Ovary (tissue), 9 donors: ENCODE measurements around the gene SH3BGRL2. TPM values are rescaled to one million over a fixed set of nuclear protein-coding genes. Genes with fewer than 3 reads are reported as not detected.

Experiments used
- DNase-seq, 5 donors: peaks; one replicate each; pipeline ENCODE4 v3.0.0-alpha.2; 2019 to 2020
- H3K27ac ChIP-seq, 2 donors: fragments of 200-600 bp; one replicate each; pipeline versions ENCODE4 v1.5.1 to v1.8.0; 2019 to 2022
- H3K27me3 ChIP-seq: fragments of 200-600 bp; one replicate; pipeline ENCODE4 v1.8.0; 2022
- H3K36me3 ChIP-seq: fragments of 200-600 bp; sonication (generic); one replicate; pipeline ENCODE4 v1.5.1; 2019
- H3K4me1 ChIP-seq: one replicate; pipeline ENCODE4 v1.8.1; 2013; ENCODE audit warnings: mild to moderate bottlenecking, moderate library complexity; ENCODE audit not compliant: insufficient read depth
- H3K4me3 ChIP-seq: fragments of 200-600 bp; sonication (generic); one replicate; pipeline ENCODE4 v1.5.1; 2017
- H3K9me3 ChIP-seq, 2 donors: fragments of 200-600 bp in 1 of 2; sonication (generic) in 1 of 2; one replicate each; pipeline versions ENCODE4 v1.5.1 to v1.8.1; 2013 to 2019; ENCODE audit warnings: mild to moderate bottlenecking in 1 of 2, moderate library complexity in 1 of 2
- CTCF ChIP-seq, 3 donors: fragments of 450-650 bp in 2 of 3; fragments of 200-600 bp in 1 of 3; IDR thresholded peaks; one replicate each; pipeline versions ENCODE4 v1.5.1 to v1.8.0; 2016 to 2022; ENCODE audit warnings: antibody characterized with exemption in 3 of 3, mild to moderate bottlenecking in 1 of 3
- EP300 ChIP-seq: sonication (generic); formaldehyde crosslinking; IDR thresholded peaks from one replicate; pipeline ENCODE4 v1.6.1; 2017; ENCODE audit warnings: antibody characterized with exemption
- POLR2A ChIP-seq: fragments of 450-650 bp; IDR thresholded peaks from one replicate; pipeline ENCODE4 v1.6.1; 2017; ENCODE audit warnings: antibody characterized with exemption, mild to moderate bottlenecking, moderate library complexity
- WGBS, 3 donors: extraction: QIAGEN DNeasy Blood & Tissue Kit in 1 of 3; methylation state at CpG; one replicate each; pipeline versions ENCODE4 v1.1.5 to v1.1.7; 2013 to 2017; 5-methylcytosine and 5-hydroxymethylcytosine counted together
- intact Hi-C, 4 donors: fragments of 100-400 bp; cut with DNase I; formaldehyde crosslinking; loops; one replicate each; pipeline versions ENCODE4 v1.11.0 to v1.15.1; 2022 to 2023
- polyA plus RNA-seq, 2 donors: library from polyadenylated mRNA; stranded (reverse); fragments of 200-250 nt in 1 of 2; fragments of 350-450 nt in 1 of 2; fragmentation: Illumina TruSeq in 1 of 2; extraction: RNeasy Lipid Tissue Mini Kit (QIAGEN cat#74804) in 1 of 2; gene quantifications; one replicate each; pipeline ENCODE4 v1.2.3, GENCODE V29; 2013 to 2014
- total RNA-seq, 7 donors: library from RNA; depleted of rRNA in 2 of 7; stranded (reverse); fragments of >200 nt in 2 of 7; fragmentation: NEBNext Ultra II Directional in 3 of 7; extraction: Animal tissue kit (Norgen Biotek cat#: 25700) in 3 of 7; gene quantifications; one replicate each; pipeline versions ENCODE4 v1.1.0 to v1.2.4, GENCODE V29; 2016 to 2023
- donor health status: DM: no; HTN: no; CAD: no; lungs with moderate emphysema.
- donor health status: DM: no; HTN: no; CAD: no.
- donor health status: Bipolar disorder and iron deficiency.
- donor health status: DM: yes; HTN: yes; CAD: no.
- donor health status: DM: no; HTN: no; CAD: no.
- donor health status: DM: yes; HTN: yes; CAD: no.

Gene SH3BGRL2
- total and polyA plus RNA-seq, 9 donors = 3.8 to 19.0 (median 8.1) TPM

GRCh38 chr6:79640146-79641111 lies 9.3 kb downstream of the SH3BGRL2 start:
- 56 to 72% (median 58%) methylated on average over 4 of the region's 4 CpGs for whole genome bisulfite sequencing, 3 donors
- no peak for DNase-seq
- H3K27ac ChIP-seq = no peak overlapping the region
- no peaks in the 10 kb centered on the region for H3K36me3 ChIP-seq
- no peaks in the 10 kb centered on the region for H3K27me3 ChIP-seq
- H3K4me1 ChIP-seq = no peaks in the 10 kb centered on the region
- no peaks in the 10 kb centered on the region for H3K9me3 ChIP-seq
- intact Hi-C loops = no loop called here
- H3K4me3 ChIP-seq = no peak overlapping the region
- TF ChIP-seq POLR2A (no peak), CTCF (IDR thresholded peaks at IDR 0.05) (no peak), EP300 (no peak)

DNA sequence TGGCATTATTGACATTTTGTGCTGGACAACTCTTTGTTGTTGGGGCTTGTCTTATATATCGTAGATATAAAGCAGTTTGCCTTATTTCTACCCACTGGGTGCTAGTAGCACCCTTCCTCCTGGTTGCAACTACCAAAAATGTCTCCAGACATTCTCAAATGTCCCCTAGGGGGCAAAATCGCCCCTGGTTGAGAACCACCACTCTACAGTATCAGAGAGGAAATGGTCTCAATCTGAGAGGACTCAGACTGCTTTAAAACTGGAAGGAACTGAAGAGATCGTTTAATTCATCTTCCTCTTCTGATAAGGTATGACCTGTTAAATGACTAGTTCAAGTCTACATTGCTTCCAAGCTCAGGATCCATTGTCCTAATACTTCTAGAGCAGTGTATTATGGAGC lies 14.9 kb downstream of the SH3BGRL2 start:
- no peak for DNase-seq
- intact Hi-C loops = no loop called here
- Histone ChIP-seq H3K9me3 (no peaks in the 10 kb centered on the region), H3K36me3 (no peaks in the 10 kb centered on the region), H3K4me1 (no peaks in the 10 kb centered on the region), H3K27ac (no peak overlapping the region), H3K4me3 (no peak overlapping the region), H3K27me3 (no peaks in the 10 kb centered on the region)
- no peak for TF ChIP-seq CTCF (IDR thresholded peaks at IDR 0.05)
- no peak for TF ChIP-seq POLR2A
- no peak for TF ChIP-seq EP300
- WGBS, 3 donors = 59 to 69% (median 63%) methylated on average over 3 of the region's 3 CpGs

- Histone ChIP-seq H3K27me3 (no peaks in the 10 kb centered on the region), H3K9me3 (no peaks in the 10 kb centered on the region), H3K27ac (no peak overlapping the region), H3K36me3 (no peaks in the 10 kb centered on the region), H3K4me1 (no peaks in the 10 kb centered on the region), H3K4me3 (no peak overlapping the region)
- DNase-seq = no peak
- TF ChIP-seq POLR2A (no peak), EP300 (no peak), CTCF (IDR thresholded peaks at IDR 0.05) (no peak)
- intact Hi-C loops = no loop called here
Observed at GRCh38 chr6:79646561-79646960, 15.4 kb downstream of the SH3BGRL2 start.

- TF ChIP-seq CTCF (IDR thresholded peaks at IDR 0.05) = no peak
- TF ChIP-seq POLR2A = no peak
- TF ChIP-seq EP300 = no peak
- H3K36me3 ChIP-seq = no peaks in the 10 kb centered on the region
- no peaks in the 10 kb centered on the region for H3K9me3 ChIP-seq
- H3K4me3 ChIP-seq = no peak overlapping the region
- intact Hi-C loops = no loop called here
- H3K27ac ChIP-seq = no peak overlapping the region
- H3K27me3 ChIP-seq = no peaks in the 10 kb centered on the region
- no peaks in the 10 kb centered on the region for H3K4me1 ChIP-seq
- WGBS, 3 donors = 73 to 90% (median 76%) methylated on average over 2 of the region's 2 CpGs
- DNase-seq = no peak
Observed at GRCh38 chr6:79647741-79648140, 16.6 kb downstream of the SH3BGRL2 start.
